Activated gamma-delta T cell (primary cell): ENCODE data around the gene NPB.
"Not testable (repeated sequence)": the region's sequence is repeated elsewhere in the genome, so short reads cannot be mapped to it uniquely, and the experiment has no call there.

ENCODE experiments used
- DNase-seq: peaks from one replicate; lab custom pipeline; 2025; lab: John Stamatoyannopoulos, UW

The NPB gene

GRCh38 chr17:81911969-81912368, 9.9 kb downstream of the NPB start:
- DNase-seq, result no peak

GRCh38 chr17:81912441-81913309, 10.6 kb downstream of the NPB start:
- DNase-seq, result no peak

GRCh38 chr17:81913394-81914102, 11.5 kb downstream of the NPB start:
- no peak for DNase-seq

- no peak for DNase-seq
Observed at GRCh38 chr17:81914103-81914850, 12.2 kb downstream of the NPB start.

GRCh38 chr17:81915331-81915730, 13.3 kb downstream of the NPB start:
- DNase-seq, result no peak

- DNase-seq, result no peak
Observed at GRCh38 chr17:81916234-81917001, 14.4 kb downstream of the NPB start.

- DNase-seq, result peak; percentile 79
Observed at GRCh38 chr17:81917565-81918332, 15.7 kb downstream of the NPB start, which contains the start of gene SIRT7. Gene SIRT7 (minus strand): TSS chr17:81918176. CDS start chr17:81918131, 45 bp downstream.

GRCh38 chr17:81918333-81918669, 16.3 kb downstream of the NPB start:
- not testable (repeated sequence) for DNase-seq

- DNase-seq, result no peak
Observed at GRCh38 chr17:81918832-81919545, 17.0 kb downstream of the NPB start.

GRCh38 chr17:81920612-81921536, 18.8 kb downstream of the NPB start:
- no peak for DNase-seq

GRCh38 chr17:81921537-81921862, 19.5 kb downstream of the NPB start:
- no peak for DNase-seq

GRCh38 chr17:81921996-81922565, 20.0 kb downstream of the NPB start:
- no peak for DNase-seq

- no peak for DNase-seq
Observed at GRCh38 chr17:81922566-81923301, 20.7 kb downstream of the NPB start.

GRCh38 chr17:81923302-81924260, 21.5 kb downstream of the NPB start:
- no peak for DNase-seq

GRCh38 chr17:81924557-81925532, 22.8 kb downstream of the NPB start:
- no peak for DNase-seq
